NCI-H2171 (cell line): ENCODE data around the gene HLA-DRB5.
"Not testable (repeated sequence)": the region's sequence is repeated elsewhere in the genome, so short reads cannot be mapped to it uniquely, and the experiment has no call there.

ENCODE experiments used
- DNase-seq: peaks from one replicate; lab custom pipeline; 2025; lab: John Stamatoyannopoulos, UW

HLA-DRB5 gene

GRCh38 chr6:32501016-32501415 lies 29.1 kb downstream of the HLA-DRB5 start:
- no peak for DNase-seq

- DNase-seq = no peak
These were observed 37.7 kb downstream of the HLA-DRB5 start for GRCh38 chr6:32492351-32492750.

- no peak for DNase-seq
These were observed 38.4 kb downstream of the HLA-DRB5 start for GRCh38 chr6:32491700-32492099.

- no peak for DNase-seq
These were observed 42.0 kb downstream of the HLA-DRB5 start for GRCh38 chr6:32488083-32488482.

- no peak for DNase-seq
These were observed 45.5 kb downstream of the HLA-DRB5 start for GRCh38 chr6:32484614-32484998.

GRCh38 chr6:32483968-32484613 lies 46.0 kb downstream of the HLA-DRB5 start:
- DNase-seq = no peak

GRCh38 chr6:32475392-32476206 lies 54.5 kb downstream of the HLA-DRB5 start:
- no peak for DNase-seq

GRCh38 chr6:32473376-32474348 lies 56.4 kb downstream of the HLA-DRB5 start:
- not testable (repeated sequence) for DNase-seq

GRCh38 chr6:32472781-32473375 lies 57.2 kb downstream of the HLA-DRB5 start:
- no peak for DNase-seq

GRCh38 chr6:32467743-32468503 lies 62.2 kb downstream of the HLA-DRB5 start:
- not testable (repeated sequence) for DNase-seq
